ENCODE measurements around the gene NUP188.
A peak's percentile ranks its signal among the peaks of the same experiment; 100 is the strongest.
"Not testable (repeated sequence)": the region's sequence is repeated elsewhere in the genome, so short reads cannot be mapped to it uniquely, and the experiment has no call there.

Gene NUP188

DNA sequence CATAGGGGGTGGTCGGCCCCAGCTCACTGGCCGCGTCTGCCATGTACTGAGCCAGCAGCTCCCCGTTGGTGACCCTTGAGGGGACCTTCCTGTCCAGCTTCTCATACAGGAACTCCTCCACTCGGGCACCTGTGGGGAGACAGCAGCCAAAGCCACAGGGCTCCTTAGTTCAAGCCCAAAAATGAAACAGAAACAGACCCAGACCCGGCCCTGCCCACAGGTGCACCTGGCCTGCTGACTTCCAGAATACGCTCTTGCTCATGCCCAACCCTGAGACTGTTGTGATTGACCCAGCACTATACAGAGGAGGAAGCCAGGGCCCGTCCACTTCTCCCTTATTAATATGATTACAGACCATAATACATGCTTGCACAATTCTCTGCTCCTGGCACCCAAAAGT is 73.6 kb downstream of the NUP188 start:
- no peak for DNase-seq
- intact Hi-C loops (cut with DNase I): no loop called here

- no peak for DNase-seq
- intact Hi-C loops (cut with DNase I): no loop called here
Observed at GRCh38 chr9:129022037-129022436, 74.5 kb downstream of the NUP188 start.

DNA sequence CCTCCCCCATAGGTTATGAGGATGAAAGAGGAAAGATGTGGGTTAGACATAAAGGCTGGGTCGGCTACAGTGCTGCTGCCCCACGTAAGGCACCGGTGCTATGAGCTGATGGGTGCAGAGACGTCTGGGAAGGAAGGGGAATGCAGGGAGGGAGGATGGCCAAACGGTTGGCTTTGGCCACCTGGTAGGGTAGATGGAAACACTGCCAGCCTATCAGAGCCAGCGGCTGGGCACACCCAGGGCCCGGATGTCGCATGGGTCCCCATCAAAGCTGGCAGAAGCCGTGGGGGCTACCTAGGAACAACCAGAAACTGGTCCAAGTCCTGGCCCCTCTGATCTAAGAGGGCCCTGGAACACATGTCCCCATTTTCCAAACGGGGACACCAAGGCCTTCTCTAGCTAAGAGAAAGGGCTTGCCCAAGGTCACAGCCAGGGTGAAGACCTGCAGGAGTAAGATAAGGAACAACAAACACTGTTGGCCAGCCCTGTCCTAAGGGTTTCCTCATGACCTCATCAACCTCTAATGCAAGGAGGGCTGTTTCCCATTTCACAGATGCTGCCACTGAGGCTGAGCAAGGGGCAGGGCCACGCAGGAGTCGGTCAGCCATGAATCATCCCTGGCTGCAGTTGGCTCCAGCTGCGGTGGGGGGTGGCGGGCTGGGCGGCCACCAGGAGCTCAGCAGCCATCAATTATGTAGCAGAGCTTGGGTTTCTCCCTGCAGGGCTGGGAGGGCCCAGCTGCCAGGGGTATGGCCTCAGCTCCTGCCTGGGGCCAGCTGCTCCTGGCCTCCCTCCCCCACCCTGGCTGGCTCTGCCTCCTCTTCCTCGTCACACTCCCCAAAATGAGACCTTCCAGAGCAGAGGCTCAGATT is 75.8 kb downstream of the NUP188 start:
- DNase-seq: peak in 7 of 10 donors; percentile 31 to 94 (median 40)
- intact Hi-C loops (cut with DNase I): no loop called here

DNA sequence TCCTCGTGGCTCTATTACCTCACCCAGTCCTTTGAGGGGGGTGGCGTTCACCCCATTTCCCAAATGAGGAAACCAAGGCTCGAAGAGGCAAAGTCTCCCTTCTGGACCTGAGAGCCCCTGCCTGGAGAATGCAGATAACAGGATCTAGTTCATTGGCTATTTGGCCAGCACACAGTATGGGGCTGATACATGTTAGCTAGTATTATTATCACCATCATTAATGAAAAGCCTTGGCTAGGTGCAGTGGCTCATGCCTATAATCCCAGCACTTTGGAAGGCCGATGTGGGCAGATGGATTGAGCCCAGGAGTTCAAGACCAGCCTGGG is 76.4 kb downstream of the NUP188 start:
- DNase-seq: no peak
- intact Hi-C loops (cut with DNase I): no loop called here

- peak in 7 of 10 donors; percentile 24 to 91 (median 44) for DNase-seq
- intact Hi-C loops (cut with DNase I): loop anchor here (5.0 kb wide), 1 partner anchor 86 kb away; the partner anchor contains the start of genes CRAT and PTPA
Observed at GRCh38 chr9:129026442-129027223, 79.1 kb downstream of the NUP188 start.

DNA sequence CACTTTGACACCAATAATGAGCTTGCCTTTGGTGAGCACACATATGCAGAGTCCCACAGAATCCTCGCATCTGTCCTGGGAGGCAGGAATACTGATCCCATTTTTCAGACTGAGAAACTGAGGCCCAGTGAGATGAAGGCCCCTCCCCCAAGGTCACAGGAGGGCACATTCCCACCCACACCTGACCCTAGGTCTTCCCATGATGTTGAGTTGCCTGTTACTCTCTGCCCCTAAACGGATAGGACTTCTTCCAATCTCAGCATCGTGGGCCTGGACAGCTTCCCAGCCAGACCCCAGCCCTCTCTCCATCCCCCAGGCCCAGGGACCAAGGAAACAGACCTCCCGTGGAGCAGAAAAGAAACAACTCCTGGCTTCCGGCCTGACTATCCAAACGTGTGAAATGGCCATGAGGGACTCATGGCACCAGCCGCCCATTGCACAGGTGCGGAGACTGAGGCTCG is 79.8 kb downstream of the NUP188 start:
- no peak for DNase-seq
- intact Hi-C loops (cut with DNase I): loop anchor here (5.0 kb wide), 1 partner anchor 85 kb away; the partner anchor contains the start of genes CRAT and PTPA

DNA sequence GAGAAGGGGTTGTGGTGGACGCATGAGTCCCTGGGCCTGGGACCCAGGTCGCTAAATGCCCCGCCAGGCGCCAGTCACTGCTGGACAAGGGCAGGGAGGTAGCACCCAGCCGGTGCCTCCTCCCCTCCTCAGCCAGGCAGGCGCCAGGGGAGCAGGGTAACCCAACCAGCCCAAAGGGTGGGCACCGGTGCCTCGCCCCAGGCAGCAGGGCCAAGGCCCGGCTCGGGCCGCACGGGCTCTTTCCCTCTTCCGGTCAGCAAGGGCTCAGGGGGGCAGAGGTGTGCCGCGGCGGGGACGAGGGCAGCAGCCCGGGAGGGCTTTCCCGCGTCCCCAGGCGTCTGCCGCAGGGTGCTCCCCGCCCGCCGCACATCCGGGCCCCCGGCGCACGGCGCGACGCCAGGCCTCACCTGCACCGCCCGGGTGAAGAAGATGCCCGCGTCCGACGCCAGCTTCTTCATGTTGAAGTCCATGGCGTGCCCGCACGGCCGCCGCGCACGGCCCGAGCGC is 80.2 kb downstream of the NUP188 start:
- intact Hi-C loops (cut with DNase I): loop anchor here (1.0 to 5.0 kb wide), 2 partner anchors 9 to 85 kb away; partner anchors contain the start of genes CRAT, MIGA2 and PTPA

DNA sequence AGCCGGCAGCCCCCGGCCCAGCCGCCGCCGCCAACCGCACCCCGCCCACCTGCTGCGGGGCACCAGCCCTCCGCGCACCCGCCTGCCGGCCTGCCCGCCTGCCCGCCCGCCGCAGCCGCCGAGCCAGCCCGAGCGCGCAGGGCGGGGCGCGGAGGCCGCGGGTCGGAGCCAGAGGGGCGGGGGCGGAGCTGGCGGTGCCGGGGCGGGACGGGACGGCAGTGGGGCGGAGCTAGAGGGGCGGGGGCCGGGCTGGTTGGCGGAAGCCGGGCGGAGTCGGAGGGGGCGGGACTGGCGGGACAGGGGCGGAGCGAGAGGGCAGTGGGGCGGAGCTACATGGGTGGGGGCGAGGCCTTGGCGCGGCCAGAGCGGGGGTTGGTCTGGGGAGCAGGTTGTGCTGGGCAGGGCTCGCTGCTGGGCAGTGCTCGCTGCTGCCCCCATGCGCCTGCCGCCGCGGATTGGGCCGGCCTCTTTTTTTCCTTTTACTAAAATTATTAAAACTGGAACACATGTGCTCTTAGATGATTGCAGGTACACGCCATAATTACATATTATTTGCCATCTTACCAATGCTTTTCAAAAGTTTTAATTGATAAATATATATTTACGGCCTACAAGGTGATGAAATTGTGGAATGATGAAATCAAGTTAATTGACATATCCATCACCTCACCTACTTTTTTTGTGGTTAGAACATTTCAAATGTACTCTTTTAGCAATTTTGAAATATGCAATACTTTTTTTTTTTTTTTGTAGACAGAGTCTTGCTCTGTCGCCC is 80.9 kb downstream of the NUP188 start, which contains the start of gene SH3GLB2:
TSS of gene SH3GLB2 (minus strand) at position 140 of the 775 bp plus-strand sequence. CDS start 177 bp downstream, outside the sequence.
- peak; percentile 96 to 100 (median 98) for DNase-seq
- intact Hi-C loops (cut with DNase I): loop anchor here (1.0 to 5.0 kb wide), 2 partner anchors 8 to 84 kb away; partner anchors contain the start of genes CRAT, MIGA2 and PTPA

More for the DNA sequence above, 80.2 kb downstream of the NUP188 start:
- peak in 2 of 10 donors; percentile 22 to 87 for DNase-seq

- intact Hi-C loops (cut with DNase I): no loop called here
- no peak for DNase-seq
Observed at GRCh38 chr9:129030191-129030590, 82.7 kb downstream of the NUP188 start.

DNA sequence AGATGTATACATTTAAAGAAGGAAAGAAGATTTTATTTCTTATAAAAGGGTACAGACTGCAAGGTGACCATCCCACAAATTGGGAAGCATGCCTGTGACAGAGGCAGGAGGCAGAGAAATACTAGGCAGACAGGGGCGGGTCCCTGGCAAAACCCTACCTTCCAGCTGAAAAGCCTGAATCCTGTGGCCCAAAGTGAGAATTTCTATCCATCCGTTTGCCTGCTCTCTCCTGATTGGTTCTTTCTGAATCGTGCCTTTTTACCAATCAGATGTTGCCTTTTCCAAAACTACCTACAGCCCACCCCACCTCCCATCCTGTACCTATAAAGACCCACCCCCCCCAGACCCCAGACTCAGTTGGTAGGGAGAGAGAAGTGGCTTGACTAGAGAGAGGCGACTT is 84.0 kb downstream of the NUP188 start:
- DNase-seq: no peak
- intact Hi-C loops (cut with DNase I): no loop called here

DNA sequence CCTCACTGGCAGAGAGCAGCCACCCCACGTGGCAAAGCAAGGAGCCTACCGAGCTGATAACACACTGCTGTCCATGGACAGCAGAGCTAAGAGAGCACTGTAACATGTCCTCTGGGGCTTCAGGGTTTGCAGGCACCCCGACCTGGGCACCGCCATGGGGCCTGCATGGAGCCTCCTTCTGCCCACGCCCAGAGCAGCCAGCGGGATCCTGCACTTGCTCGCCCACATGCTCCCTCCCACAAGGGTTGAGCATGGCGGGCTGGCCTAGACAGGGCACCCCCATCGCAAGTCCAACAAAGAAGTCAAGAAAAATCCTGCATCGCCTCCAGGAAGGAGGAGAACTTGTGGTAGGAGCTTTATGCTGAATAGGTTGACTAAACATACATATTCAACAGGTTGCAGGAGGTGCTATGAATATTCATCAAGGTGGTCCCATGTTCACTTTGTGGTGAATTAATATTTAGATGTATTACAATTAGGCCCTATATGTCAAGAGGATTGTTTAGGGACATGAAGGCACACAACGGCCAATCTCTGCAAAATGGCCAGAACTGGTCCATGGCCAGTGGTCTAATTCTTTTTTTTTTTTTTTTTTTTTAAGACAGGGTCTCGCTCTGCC is 85.2 kb downstream of the NUP188 start:
- intact Hi-C loops (cut with DNase I): no loop called here

GRCh38 chr9:129033216-129033615 is 85.7 kb downstream of the NUP188 start:
- no peak for DNase-seq
- intact Hi-C loops (cut with DNase I): no loop called here

More for the DNA sequence above, 85.2 kb downstream of the NUP188 start:
- DNase-seq: no peak

DNA sequence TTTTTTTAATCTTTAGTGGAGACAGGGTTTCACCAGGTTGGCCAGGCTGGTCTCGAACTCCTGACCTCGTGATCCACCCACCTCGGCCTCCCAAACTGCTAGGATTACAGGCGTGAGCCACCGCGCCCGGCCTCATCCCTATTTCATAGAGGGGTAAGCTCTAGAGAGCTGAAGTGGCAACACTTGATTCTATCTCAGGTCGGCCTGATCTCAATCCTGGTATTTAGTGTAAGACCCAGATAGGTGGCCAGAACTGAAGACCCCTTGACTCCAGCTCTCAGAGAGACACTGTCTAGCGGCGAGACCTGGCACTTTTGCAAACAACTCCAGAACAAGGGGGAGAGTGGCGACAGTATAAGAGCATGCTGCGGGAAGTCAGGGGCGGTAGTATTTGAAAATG is 88.3 kb downstream of the NUP188 start:
- DNase-seq: not testable (repeated sequence)
- intact Hi-C loops (cut with DNase I): loop anchor here (1.0 to 5.0 kb wide), 3 partner anchors 8 to 89 kb away; partner anchors contain the start of genes DOLK, DOLPP1, NUP188 and SH3GLB2

DNA sequence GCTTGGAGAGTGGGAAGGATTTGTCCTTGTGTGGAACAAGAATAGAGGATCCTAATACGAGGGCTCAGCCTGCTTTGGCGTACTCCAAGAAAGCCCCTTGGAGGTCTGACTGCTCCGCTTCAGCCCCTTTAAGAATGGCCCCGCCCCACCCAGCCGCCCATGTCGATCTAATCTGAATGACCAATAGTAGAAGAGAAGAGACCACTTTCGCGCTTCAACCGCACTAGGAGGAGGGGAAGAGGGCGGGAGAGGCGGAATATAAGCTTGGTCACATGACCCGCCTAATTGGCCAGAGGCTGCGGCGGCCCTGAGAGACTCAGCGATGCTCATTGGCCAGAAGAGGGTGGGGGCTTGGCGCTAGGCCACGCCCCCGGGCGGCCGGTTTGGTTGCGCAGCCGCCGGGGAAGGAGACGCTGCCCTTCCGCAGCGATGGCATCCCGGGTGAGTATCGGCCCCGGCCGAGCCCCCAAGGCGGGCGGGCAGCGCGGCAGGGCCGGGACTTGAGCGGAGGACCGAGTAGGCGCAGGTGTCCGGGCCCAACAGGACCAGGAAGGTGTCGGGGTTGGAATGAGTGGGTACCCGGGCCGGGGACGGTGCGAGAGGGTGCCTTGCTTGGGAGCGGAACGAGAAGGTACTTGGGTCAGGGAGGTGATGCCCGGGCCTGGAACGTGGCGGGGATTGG is 88.9 kb downstream of the NUP188 start, which contains the start of gene MIGA2:
TSS of gene MIGA2 (plus strand) at position 386 of the 682 bp plus-strand sequence. CDS start 3,969 bp downstream, outside the sequence.
- intact Hi-C loops (cut with DNase I): loop anchor here (1.0 to 5.0 kb wide), 3 partner anchors 8 to 89 kb away; partner anchors contain the start of genes DOLK, DOLPP1, NUP188 and SH3GLB2

GRCh38 chr9:129036923-129037766 is 89.6 kb downstream of the NUP188 start:
- intact Hi-C loops (cut with DNase I): loop anchor here (1.0 to 5.0 kb wide), 3 partner anchors 9 to 90 kb away; partner anchors contain the start of genes DOLK, DOLPP1, NUP188 and SH3GLB2
- no peak for DNase-seq

More for the DNA sequence above, 88.9 kb downstream of the NUP188 start, which contains the start of gene MIGA2:
- peak; percentile 96 to 100 (median 98) for DNase-seq

DNA sequence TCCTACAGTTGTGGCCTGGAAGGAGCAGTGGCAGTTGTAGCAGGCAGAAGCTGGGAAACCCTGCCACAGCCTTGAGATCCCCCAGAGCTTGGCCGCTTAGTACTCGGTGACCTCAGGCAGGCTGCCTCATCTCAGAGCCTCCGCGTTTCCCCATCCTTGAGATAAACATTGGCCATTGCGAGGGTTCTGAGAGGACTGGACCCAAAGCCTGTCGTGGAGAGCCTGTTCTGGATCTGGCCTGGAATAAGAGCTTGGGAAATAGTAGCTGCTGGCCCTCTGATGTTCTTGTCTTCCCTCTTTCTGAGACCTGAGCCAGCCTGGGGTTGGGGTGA is 90.2 kb downstream of the NUP188 start:
- DNase-seq: no peak
- intact Hi-C loops (cut with DNase I): loop anchor here (2.0 to 5.0 kb wide), 2 partner anchors 43 to 90 kb away; partner anchors contain the start of genes DOLK, DOLPP1 and NUP188
